CD4-positive, alpha-beta T cell treated with Interleukin-4 for 4 hours (primary cell): ENCODE measurements around the gene MST1.

Experiments
- DNase-seq: peaks from one replicate; pipeline ENCODE4 v3.0.0-alpha.2; 2020

MST1 gene

GRCh38 chr3:49717959-49718857, 28.9 kb upstream of the MST1 start:
- no peak for DNase-seq

- DNase-seq, result no peak
Measured at GRCh38 chr3:49717211-49717958, 28.1 kb upstream of the MST1 start.

GRCh38 chr3:49716691-49717210, 27.5 kb upstream of the MST1 start:
- DNase-seq, result no peak

GRCh38 chr3:49716169-49716568, 26.9 kb upstream of the MST1 start:
- no peak for DNase-seq

GRCh38 chr3:49715611-49716121, 26.4 kb upstream of the MST1 start:
- DNase-seq, result no peak

- no peak for DNase-seq
Measured at GRCh38 chr3:49714728-49715550, 25.7 kb upstream of the MST1 start.

GRCh38 chr3:49713336-49714105, 24.2 kb upstream of the MST1 start:
- no peak for DNase-seq

- no peak for DNase-seq
Measured at GRCh38 chr3:49712631-49713317, 23.5 kb upstream of the MST1 start.

GRCh38 chr3:49712166-49712565, 22.9 kb upstream of the MST1 start:
- no peak for DNase-seq

- DNase-seq, result no peak
Measured at GRCh38 chr3:49711489-49711888, 22.2 kb upstream of the MST1 start.

GRCh38 chr3:49709852-49710251, 20.6 kb upstream of the MST1 start:
- DNase-seq, result no peak

GRCh38 chr3:49707113-49707480, 17.8 kb upstream of the MST1 start:
- DNase-seq, result no peak

GRCh38 chr3:49706456-49707112, 17.3 kb upstream of the MST1 start:
- no peak for DNase-seq

GRCh38 chr3:49705390-49705960, 16.2 kb upstream of the MST1 start:
- no peak for DNase-seq

- DNase-seq, result no peak
Measured at GRCh38 chr3:49704629-49705028, 15.4 kb upstream of the MST1 start.

- DNase-seq, result no peak
Measured at GRCh38 chr3:49703956-49704355, 14.7 kb upstream of the MST1 start.

GRCh38 chr3:49703443-49703927, 14.2 kb upstream of the MST1 start:
- DNase-seq, result peak; percentile 66

- no peak for DNase-seq
Measured at GRCh38 chr3:49702672-49703071, 13.4 kb upstream of the MST1 start.

- no peak for DNase-seq
Measured at GRCh38 chr3:49701388-49702077, 12.3 kb upstream of the MST1 start.
